ENCODE data around the gene EXD3. TPM values are rescaled to one million over a fixed set of nuclear protein-coding genes. Genes with fewer than 3 reads are reported as not detected.

Gene EXD3
- total and polyA plus RNA-seq, 2 donors, result 3.4 to 16.8 TPM

DNA sequence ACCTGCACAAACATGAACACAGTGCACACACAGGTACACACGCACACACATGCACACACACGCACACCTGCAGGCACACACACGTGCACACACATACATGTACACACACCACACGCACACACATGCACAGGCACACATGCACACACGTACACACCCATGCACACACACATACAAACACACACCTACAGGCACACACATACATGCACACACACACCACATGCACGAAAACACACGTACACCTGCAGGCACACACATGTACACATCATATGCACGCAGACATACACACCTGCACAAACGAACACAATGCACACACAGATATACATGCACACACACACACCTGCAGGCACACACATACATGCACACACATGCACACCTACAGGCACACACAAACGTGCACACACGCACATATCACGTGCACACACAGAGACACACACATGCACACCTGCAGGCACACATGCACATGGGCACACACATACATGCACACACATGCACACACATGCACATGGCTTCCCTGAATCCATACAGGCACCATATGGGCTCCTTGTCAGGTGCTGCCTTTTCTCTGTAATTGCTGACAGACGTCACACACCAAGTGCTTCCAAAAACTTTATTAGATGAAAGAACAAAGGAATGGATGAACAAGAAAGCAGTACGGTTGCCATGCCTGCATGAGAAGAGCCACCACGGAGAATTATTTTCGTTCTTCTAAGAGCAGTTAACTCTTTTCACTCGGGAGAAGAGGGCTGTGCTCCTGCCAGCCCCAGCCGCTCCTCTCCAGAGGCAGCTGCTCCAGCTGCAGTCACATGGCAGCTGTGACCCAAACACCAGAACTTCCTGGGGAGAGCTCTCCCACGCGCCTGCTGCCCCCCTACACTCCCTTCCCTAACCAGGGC is 57.2 kb downstream of the EXD3 start:
- WGBS, result 92% methylated on average over 20 of the region's 20 CpGs
- Histone ChIP-seq H3K9me3 (ENCODE audit: control insufficient read depth in 2 of 2, insufficient read depth in 1 of 2, low read length in 1 of 2) (no peaks in the 10 kb centered on the region), H3K36me3 (ENCODE audit: control insufficient read depth in 2 of 2, insufficient read depth in 2 of 2, low read length in 1 of 2) (no peaks in the 10 kb centered on the region), H3K4me3 (ENCODE audit: low read length in 2 of 2) (no peak overlapping the region), H3K4me1 (ENCODE audit: control insufficient read depth in 2 of 2, insufficient read depth in 2 of 2, low read length in 2 of 2) (peaks cover 0 to 2% of the 10 kb centered on the region in 2 donors), H3K27ac (ENCODE audit: low read depth in 1 of 2, low read length in 1 of 2) (no peak overlapping the region), H3K27me3 (ENCODE audit: control insufficient read depth in 2 of 2, insufficient read depth in 1 of 2, low read length in 1 of 2) (no peaks in the 10 kb centered on the region)
- DNase-seq (ENCODE audit: low read depth in 6 of 9, low spot score in 9 of 9), result no peak

DNA sequence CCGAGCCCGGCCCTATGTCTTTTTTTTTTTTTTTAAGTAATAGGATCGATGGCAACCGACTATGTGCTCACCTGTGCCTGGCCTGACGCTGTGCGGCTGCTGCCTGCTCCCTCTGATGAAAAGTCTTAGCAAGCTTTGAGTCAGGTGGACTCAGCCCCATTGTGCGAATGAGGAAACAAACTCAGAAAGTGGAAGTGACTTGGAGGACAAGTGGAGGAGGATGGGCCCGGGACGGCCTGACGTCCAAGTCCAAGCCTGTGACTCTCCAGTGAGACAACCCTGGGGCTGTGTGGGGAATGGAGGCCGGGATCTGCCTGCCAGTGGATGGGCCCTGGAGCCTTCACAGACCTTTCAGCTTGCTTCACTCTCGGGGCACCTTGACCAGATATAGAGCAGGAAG is 57.9 kb downstream of the EXD3 start:
- H3K4me1 ChIP-seq (ENCODE audit: control insufficient read depth in 2 of 2, insufficient read depth in 2 of 2, low read length in 2 of 2), result peaks cover 0 to 2% of the 10 kb centered on the region in 2 donors
- H3K27me3 ChIP-seq (ENCODE audit: control insufficient read depth in 2 of 2, insufficient read depth in 1 of 2, low read length in 1 of 2), result no peaks in the 10 kb centered on the region
- no peak overlapping the region for H3K4me3 ChIP-seq (ENCODE audit: low read length in 2 of 2)
- 93% methylated on average over 12 of the region's 12 CpGs for whole genome bisulfite sequencing
- no peak for DNase-seq (ENCODE audit: low read depth in 6 of 9, low spot score in 9 of 9)
- no peaks in the 10 kb centered on the region for H3K9me3 ChIP-seq (ENCODE audit: control insufficient read depth in 2 of 2, insufficient read depth in 1 of 2, low read length in 1 of 2)
- H3K27ac ChIP-seq (ENCODE audit: low read depth in 1 of 2, low read length in 1 of 2), result no peak overlapping the region
- no peaks in the 10 kb centered on the region for H3K36me3 ChIP-seq (ENCODE audit: control insufficient read depth in 2 of 2, insufficient read depth in 2 of 2, low read length in 1 of 2)

DNA sequence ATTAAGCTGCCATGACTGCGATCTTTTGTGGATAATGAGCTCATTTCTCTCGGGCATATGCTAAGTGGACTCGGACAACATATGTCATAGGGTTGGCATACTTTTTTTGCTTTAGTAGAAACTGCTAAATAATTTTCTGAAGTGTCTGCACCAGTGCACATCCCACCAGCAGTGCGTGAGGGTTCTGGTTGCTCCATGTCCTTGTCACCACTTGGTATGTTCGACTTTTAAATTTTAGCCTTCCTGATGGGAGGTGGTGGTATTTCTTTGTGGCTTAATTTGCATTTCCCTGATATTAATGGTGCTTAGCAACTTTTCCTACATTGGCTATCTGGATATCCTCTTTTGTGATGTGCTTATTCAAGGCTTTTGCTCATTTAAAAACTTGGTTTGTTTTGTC is 63.1 kb downstream of the EXD3 start:
- WGBS, result no CpG with 5 or more reads among the region's 5 CpGs
- no peak overlapping the region for H3K27ac ChIP-seq (ENCODE audit: low read depth in 1 of 2, low read length in 1 of 2)

DNA sequence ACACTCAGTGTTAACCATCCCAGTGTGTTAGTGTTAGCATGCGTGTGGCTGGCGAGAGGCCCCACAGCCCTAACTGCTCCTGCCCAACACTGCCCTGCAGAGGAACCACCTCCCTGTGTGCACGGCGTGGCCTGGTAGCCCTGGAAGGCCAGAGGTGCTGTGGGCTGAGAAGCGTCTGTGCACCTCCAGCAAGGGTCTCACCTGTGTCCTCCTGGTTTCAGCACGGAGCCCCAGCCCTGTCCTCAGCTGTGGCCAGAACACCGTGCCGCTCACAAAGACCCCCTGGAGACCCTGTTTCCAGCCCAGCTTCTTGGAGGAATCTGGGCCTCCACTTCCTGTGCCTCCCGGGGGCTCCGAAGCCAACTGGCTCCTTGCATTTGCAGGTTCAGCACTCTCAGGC is 64.8 kb downstream of the EXD3 start:
- peaks cover 11 to 51% of the 10 kb centered on the region in 2 donors for H3K9me3 ChIP-seq (ENCODE audit: control insufficient read depth in 2 of 2, insufficient read depth in 1 of 2, low read length in 1 of 2)
- DNase-seq (ENCODE audit: low read depth in 6 of 9, low spot score in 9 of 9), result no peak
- no peak overlapping the region for H3K27ac ChIP-seq (ENCODE audit: low read depth in 1 of 2, low read length in 1 of 2)
- H3K4me1 ChIP-seq (ENCODE audit: control insufficient read depth in 2 of 2, insufficient read depth in 2 of 2, low read length in 2 of 2), result no peaks in the 10 kb centered on the region
- 97% methylated on average over 10 of the region's 10 CpGs for WGBS
- no peak overlapping the region for H3K4me3 ChIP-seq (ENCODE audit: low read length in 2 of 2)
- no peaks in the 10 kb centered on the region for H3K36me3 ChIP-seq (ENCODE audit: control insufficient read depth in 2 of 2, insufficient read depth in 2 of 2, low read length in 1 of 2)
- no peaks in the 10 kb centered on the region for H3K27me3 ChIP-seq (ENCODE audit: control insufficient read depth in 2 of 2, insufficient read depth in 1 of 2, low read length in 1 of 2)

More for the DNA sequence above, 63.1 kb downstream of the EXD3 start:
- no peak for DNase-seq (ENCODE audit: low read depth in 6 of 9, low spot score in 9 of 9)
- H3K36me3 ChIP-seq (ENCODE audit: control insufficient read depth in 2 of 2, insufficient read depth in 2 of 2, low read length in 1 of 2), result no peaks in the 10 kb centered on the region
- peaks cover 8 to 39% of the 10 kb centered on the region in 2 donors for H3K9me3 ChIP-seq (ENCODE audit: control insufficient read depth in 2 of 2, insufficient read depth in 1 of 2, low read length in 1 of 2)
- H3K4me3 ChIP-seq (ENCODE audit: low read length in 2 of 2), result no peak overlapping the region
- no peaks in the 10 kb centered on the region for H3K27me3 ChIP-seq (ENCODE audit: control insufficient read depth in 2 of 2, insufficient read depth in 1 of 2, low read length in 1 of 2)
- no peaks in the 10 kb centered on the region for H3K4me1 ChIP-seq (ENCODE audit: control insufficient read depth in 2 of 2, insufficient read depth in 2 of 2, low read length in 2 of 2)

DNA sequence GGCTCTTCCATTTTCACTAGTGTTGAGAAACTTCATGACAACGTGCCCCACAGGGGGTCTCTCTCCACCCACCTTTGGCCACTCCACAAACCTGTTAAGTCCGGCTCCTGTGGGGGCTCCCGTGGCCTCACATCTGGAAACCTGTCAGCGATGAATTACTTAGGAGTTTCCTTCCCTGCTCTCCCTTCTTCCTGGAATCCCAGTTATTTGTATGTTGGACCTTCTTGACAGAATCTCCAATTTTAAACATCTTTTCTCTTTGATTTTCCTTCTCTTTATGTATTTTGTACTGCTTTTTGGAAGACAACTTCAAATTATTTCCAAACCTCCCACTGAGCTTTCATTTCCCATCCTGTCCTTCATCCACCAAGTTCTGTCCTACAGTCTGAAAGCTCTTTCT is 65.8 kb downstream of the EXD3 start:
- H3K9me3 ChIP-seq (ENCODE audit: control insufficient read depth in 2 of 2, insufficient read depth in 1 of 2, low read length in 1 of 2), result peaks cover 11 to 51% of the 10 kb centered on the region in 2 donors
- no peaks in the 10 kb centered on the region for H3K27me3 ChIP-seq (ENCODE audit: control insufficient read depth in 2 of 2, insufficient read depth in 1 of 2, low read length in 1 of 2)
- H3K27ac ChIP-seq (ENCODE audit: low read depth in 1 of 2, low read length in 1 of 2), result no peak overlapping the region
- WGBS, result 94% methylated on average over 4 of the region's 4 CpGs
- no peak for DNase-seq (ENCODE audit: low read depth in 6 of 9, low spot score in 9 of 9)
- no peaks in the 10 kb centered on the region for H3K36me3 ChIP-seq (ENCODE audit: control insufficient read depth in 2 of 2, insufficient read depth in 2 of 2, low read length in 1 of 2)
- H3K4me3 ChIP-seq (ENCODE audit: low read length in 2 of 2), result no peak overlapping the region
- no peaks in the 10 kb centered on the region for H3K4me1 ChIP-seq (ENCODE audit: control insufficient read depth in 2 of 2, insufficient read depth in 2 of 2, low read length in 2 of 2)

DNA sequence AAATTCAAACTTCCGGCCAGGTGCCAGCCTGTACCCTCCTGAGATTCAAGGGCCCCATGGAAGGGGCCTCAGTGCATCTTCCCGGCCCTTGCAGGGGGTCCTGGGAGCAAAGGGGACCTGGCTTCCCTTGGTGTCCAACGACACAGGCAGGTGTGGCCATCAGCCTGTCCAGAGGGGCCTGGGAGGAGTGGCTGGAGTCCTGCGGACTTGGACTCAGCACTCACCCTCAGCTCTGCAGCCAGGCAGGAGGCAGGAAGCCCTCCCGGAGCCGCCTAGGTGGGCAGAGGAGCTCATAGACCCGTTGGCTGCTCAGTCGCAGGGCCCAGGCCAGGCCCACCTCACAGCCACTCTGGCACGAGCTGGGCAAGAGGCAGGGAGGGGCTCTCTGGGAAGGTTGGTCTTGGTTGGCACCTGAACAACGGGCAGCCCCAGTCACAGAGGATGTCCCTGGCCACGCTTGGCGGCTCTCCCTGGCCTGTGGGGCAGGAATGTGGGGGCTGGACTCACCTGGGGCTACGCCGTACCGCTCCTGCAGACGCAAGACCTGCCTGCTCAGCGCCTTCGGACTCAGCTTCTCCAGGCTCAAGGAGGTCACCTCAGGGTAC is 67.1 kb downstream of the EXD3 start:
- 92% methylated on average over 18 of the region's 18 CpGs for WGBS
- no peak for DNase-seq (ENCODE audit: low read depth in 6 of 9, low spot score in 9 of 9)

DNA sequence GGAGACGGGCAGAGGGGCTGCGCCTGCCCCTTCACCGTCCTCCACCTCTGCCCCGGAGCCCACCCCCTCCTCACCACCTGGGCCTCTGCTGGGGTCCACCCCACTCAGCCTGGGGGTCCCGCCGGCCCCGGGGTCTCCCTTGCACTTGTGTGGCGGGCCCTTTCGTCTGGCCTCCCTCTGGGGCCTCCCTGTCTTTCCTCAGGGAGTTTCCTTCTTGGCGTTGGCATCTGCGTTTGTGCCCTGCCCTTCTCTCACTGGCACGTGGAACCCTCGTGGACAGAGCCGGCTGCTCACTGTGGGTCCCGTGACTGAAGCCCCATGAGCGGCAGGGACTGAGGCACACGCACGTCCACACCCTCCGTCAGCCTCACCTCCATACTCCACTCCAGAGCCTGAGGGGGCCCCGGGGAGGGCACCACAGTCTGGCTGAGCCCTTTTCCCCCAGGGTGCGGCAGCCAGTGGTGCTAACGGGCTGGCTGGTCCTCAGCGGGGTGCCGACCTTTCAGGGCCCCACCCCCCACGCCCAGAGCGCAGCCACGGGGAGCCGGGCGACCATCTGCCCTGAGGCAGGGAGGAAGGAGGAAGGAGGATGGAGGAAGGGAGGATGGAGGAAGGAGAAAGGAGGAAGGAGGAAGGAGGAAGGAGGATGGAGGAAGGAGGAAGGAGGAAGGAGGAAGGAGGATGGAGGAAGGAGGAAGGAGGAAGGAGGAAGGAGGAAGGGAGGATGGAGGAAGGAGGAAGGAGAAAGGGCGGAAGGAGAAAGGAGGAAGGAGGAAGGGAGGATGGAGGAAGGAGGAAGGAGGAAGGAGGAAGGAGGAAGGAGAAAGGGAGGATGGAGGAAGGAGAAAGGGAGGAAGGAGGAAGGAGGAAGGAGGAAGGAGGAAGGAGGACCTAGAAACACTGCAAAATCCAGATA is 67.9 kb downstream of the EXD3 start:
- Histone ChIP-seq H3K4me3 (ENCODE audit: low read length in 2 of 2) (no peak overlapping the region), H3K4me1 (ENCODE audit: control insufficient read depth in 2 of 2, insufficient read depth in 2 of 2, low read length in 2 of 2) (no peaks in the 10 kb centered on the region), H3K27me3 (ENCODE audit: control insufficient read depth in 2 of 2, insufficient read depth in 1 of 2, low read length in 1 of 2) (no peaks in the 10 kb centered on the region), H3K36me3 (ENCODE audit: control insufficient read depth in 2 of 2, insufficient read depth in 2 of 2, low read length in 1 of 2) (no peaks in the 10 kb centered on the region), H3K9me3 (ENCODE audit: control insufficient read depth in 2 of 2, insufficient read depth in 1 of 2, low read length in 1 of 2) (peaks cover 11 to 51% of the 10 kb centered on the region in 2 donors), H3K27ac (ENCODE audit: low read depth in 1 of 2, low read length in 1 of 2) (no peak overlapping the region)
- DNase-seq (ENCODE audit: low read depth in 6 of 9, low spot score in 9 of 9), result peak in 1 of 9 donors; percentile 14
- 95% methylated on average over 29 of the region's 30 CpGs for WGBS

More for the DNA sequence above, 67.1 kb downstream of the EXD3 start:
- Histone ChIP-seq H3K36me3 (ENCODE audit: control insufficient read depth in 2 of 2, insufficient read depth in 2 of 2, low read length in 1 of 2) (no peaks in the 10 kb centered on the region), H3K27me3 (ENCODE audit: control insufficient read depth in 2 of 2, insufficient read depth in 1 of 2, low read length in 1 of 2) (no peaks in the 10 kb centered on the region), H3K4me3 (ENCODE audit: low read length in 2 of 2) (no peak overlapping the region), H3K4me1 (ENCODE audit: control insufficient read depth in 2 of 2, insufficient read depth in 2 of 2, low read length in 2 of 2) (no peaks in the 10 kb centered on the region), H3K9me3 (ENCODE audit: control insufficient read depth in 2 of 2, insufficient read depth in 1 of 2, low read length in 1 of 2) (peaks cover 11 to 51% of the 10 kb centered on the region in 2 donors), H3K27ac (ENCODE audit: low read depth in 1 of 2, low read length in 1 of 2) (no peak overlapping the region)

DNA sequence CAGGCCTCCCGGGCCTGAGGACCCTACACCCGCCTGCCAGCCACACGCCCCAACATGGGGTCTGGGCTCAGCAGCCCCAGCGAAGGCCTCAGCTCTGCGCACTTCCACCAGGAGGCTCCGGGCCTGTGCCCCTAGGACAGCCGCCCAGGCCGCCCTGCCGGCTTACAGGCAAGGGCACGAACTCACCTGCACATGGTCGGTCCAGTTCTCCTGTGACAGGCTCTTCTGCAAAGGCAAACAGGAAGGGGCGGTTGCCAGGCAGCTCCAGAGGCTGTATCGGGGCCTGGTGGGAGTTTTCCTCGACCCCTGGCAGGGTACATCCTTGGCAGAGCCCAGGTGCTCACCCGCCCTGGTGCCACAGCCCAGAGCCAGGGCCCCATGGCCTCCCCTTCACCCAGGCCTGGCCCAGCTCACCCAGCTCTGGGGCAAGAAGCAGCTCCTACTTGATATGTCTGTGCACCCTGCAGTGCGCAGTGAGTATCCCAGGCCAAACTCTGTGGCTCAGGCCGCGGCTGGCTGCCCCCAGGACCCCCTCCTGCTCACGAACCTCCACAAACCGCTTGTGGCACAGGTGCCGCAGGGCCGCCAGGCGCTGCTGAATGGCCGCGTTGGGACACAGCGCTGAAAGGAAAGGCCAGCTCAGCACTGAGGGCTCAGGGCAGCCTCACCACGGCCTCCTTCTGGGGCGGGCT is 68.7 kb downstream of the EXD3 start:
- Histone ChIP-seq H3K9me3 (ENCODE audit: control insufficient read depth in 2 of 2, insufficient read depth in 1 of 2, low read length in 1 of 2) (peaks cover 13 to 55% of the 10 kb centered on the region in 2 donors), H3K27ac (ENCODE audit: low read depth in 1 of 2, low read length in 1 of 2) (no peak overlapping the region), H3K27me3 (ENCODE audit: control insufficient read depth in 2 of 2, insufficient read depth in 1 of 2, low read length in 1 of 2) (no peaks in the 10 kb centered on the region), H3K4me1 (ENCODE audit: control insufficient read depth in 2 of 2, insufficient read depth in 2 of 2, low read length in 2 of 2) (no peaks in the 10 kb centered on the region), H3K4me3 (ENCODE audit: low read length in 2 of 2) (no peak overlapping the region), H3K36me3 (ENCODE audit: control insufficient read depth in 2 of 2, insufficient read depth in 2 of 2, low read length in 1 of 2) (no peaks in the 10 kb centered on the region)
- WGBS, result 97% methylated on average over 28 of the region's 28 CpGs
- DNase-seq (ENCODE audit: low read depth in 6 of 9, low spot score in 9 of 9), result no peak
